Mesothelial cell of epicardium (in vitro differentiated cells): Measurements from ENCODE around the gene HPGDS. TPM values are rescaled to one million over a fixed set of nuclear protein-coding genes. Genes with fewer than 3 reads are reported as not detected.
A peak's percentile ranks its signal among the peaks of the same experiment; 100 is the strongest.
"Not testable (repeated sequence)": the region's sequence is repeated elsewhere in the genome, so short reads cannot be mapped to it uniquely, and the experiment has no call there.

ENCODE experiments used
- DNase-seq, 2 experiments: peaks; one replicate each; pipeline ENCODE4 v3.0.0; 2021; ENCODE audit warnings: low spot score in 2 of 2; ENCODE audit not compliant: unreplicated experiment in 2 of 2
- H3K27ac Mint-ChIP-seq: 2 replicates; pipeline ENCODE4 v1.8.0; 2021; ENCODE audit warnings: mixed read lengths
- H3K27me3 Mint-ChIP-seq: 2 replicates; pipeline ENCODE4 v1.8.0; 2021; ENCODE audit warnings: low read depth, mixed read lengths
- H3K36me3 Mint-ChIP-seq: 2 replicates; pipeline ENCODE4 v1.8.0; 2021; ENCODE audit warnings: mixed read lengths
- H3K4me1 Mint-ChIP-seq: 2 replicates; pipeline ENCODE4 v1.8.0; 2021; ENCODE audit warnings: mixed read lengths
- H3K4me3 Mint-ChIP-seq: 2 replicates; pipeline ENCODE4 v1.8.0; 2021; ENCODE audit warnings: mild to moderate bottlenecking, moderate library complexity, mixed read lengths
- H3K9me3 Mint-ChIP-seq: 2 replicates; pipeline ENCODE4 v1.8.0; 2021; ENCODE audit warnings: mixed read lengths
- total RNA-seq: library from RNA; stranded (reverse); gene quantifications from 3 replicates; pipeline ENCODE4 v1.2.1, GENCODE V29; 2021
- TF ChIP-seq, protein P1 (sequence below): fragments of 200-600 bp; sonication (generic); IDR thresholded peaks from one replicate; pipeline ENCODE4 v1.5.0; 2021; ENCODE audit warnings: antibody characterized with exemption; ENCODE audit not compliant: unreplicated experiment

HPGDS gene
- total RNA-seq, 1 donor from 2014 or later = not detected

DNA sequence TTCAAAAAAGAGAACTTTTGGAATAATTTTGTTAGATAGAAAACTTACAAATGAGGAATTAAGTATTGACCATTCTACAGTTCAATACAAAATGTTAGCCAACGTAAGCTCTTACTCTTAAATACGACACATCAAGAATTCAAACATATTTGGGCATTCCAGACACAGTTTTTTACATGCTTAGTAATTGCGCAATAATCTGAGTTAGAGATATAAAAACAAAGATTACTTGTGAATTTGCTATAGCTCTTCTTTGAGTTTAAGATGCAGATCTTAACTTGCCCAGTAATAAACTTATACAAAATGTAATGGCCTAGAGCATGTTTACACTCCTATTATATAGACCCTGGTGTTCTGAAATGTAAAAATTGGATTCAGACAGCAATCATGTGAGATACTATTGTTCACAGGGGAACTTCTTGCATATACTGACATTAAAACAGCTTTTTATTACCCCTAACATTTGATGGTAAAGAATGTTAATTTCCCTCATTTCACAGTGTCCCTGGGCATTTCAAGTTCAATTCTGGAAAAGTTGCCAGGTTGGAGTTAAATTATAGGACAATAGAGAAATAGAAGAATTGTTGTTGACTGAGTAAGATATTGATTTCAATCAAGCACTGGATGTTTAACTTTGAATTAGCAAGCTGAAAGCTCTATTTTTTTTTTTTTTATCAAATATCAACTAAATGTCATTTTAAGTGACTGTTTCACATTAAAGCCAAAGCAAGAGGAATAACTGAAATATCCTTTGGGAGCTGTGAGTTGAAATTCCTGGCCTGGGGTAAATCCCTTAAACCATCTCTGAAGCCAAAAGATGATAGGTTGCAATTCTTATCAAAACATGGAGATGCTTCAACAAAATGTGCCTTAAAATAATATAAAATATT lies 910 bp downstream of the HPGDS start:
- TF ChIP-seq, protein P1, sequence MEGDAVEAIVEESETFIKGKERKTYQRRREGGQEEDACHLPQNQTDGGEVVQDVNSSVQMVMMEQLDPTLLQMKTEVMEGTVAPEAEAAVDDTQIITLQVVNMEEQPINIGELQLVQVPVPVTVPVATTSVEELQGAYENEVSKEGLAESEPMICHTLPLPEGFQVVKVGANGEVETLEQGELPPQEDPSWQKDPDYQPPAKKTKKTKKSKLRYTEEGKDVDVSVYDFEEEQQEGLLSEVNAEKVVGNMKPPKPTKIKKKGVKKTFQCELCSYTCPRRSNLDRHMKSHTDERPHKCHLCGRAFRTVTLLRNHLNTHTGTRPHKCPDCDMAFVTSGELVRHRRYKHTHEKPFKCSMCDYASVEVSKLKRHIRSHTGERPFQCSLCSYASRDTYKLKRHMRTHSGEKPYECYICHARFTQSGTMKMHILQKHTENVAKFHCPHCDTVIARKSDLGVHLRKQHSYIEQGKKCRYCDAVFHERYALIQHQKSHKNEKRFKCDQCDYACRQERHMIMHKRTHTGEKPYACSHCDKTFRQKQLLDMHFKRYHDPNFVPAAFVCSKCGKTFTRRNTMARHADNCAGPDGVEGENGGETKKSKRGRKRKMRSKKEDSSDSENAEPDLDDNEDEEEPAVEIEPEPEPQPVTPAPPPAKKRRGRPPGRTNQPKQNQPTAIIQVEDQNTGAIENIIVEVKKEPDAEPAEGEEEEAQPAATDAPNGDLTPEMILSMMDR = no peak
- Mint-ChIP-seq H3K4me3 (no peak overlapping the region), H3K4me1 (peaks cover 16% of the 10 kb centered on the region), H3K27ac (no peak overlapping the region), H3K27me3 (no peaks in the 10 kb centered on the region), H3K9me3 (no peaks in the 10 kb centered on the region), H3K36me3 (no peaks in the 10 kb centered on the region)
- DNase-seq = no peak

DNA sequence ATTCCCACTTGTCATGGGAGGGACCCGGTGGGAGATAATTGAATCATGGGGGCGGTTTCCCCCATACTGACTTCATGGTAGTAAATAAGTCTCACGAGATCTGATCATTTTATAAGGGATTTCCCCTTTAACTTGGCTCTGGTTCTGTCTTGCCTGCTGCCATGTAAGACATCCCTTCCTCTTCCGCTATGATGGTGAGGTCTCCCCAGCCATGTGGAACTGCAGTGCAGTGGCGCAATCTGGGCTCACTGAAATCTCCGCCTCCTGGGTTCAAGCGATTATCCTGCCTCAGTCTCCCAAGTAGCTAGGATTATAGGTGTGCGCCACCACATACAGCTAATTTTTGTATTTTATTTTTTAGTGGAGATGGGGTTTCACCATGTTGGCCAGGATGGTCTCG lies 2.9 kb downstream of the HPGDS start:
- H3K4me1 Mint-ChIP-seq = peaks cover 16% of the 10 kb centered on the region
- H3K36me3 Mint-ChIP-seq = no peaks in the 10 kb centered on the region
- TF ChIP-seq, protein P1 = no peak
- no peak overlapping the region for H3K27ac Mint-ChIP-seq
- no peak overlapping the region for H3K4me3 Mint-ChIP-seq
- no peaks in the 10 kb centered on the region for H3K9me3 Mint-ChIP-seq
- no peaks in the 10 kb centered on the region for H3K27me3 Mint-ChIP-seq
- no peak for DNase-seq

DNA sequence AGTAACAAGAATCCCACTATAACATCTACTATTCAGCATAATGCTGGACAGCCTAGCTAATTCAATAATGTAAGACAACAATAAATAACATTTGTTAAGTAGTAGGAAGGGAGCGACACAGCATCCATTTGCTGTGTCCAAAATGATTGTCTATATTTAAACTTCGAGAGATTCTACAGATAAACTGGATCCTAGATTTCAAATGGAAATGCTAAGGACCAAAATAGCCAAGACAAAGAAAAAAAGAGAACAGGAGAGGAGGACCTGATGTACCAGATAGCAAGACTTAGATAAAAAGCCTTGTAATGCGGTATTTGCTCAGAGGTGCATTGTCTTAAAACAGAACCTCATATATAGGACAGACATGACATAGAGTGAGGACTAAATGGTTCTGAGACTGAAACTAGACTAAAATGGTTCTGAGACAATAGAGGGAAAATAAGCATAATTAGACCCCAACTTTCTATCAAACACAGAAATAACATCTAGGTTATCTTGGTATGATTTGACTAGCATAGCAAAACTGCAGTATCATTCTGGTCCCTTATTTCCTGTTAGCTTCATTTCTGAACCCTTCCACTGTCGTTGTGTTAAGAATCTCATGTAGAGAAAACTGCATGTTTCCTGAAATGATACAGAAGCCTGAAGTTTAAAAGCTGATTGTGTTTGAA lies 3.8 kb downstream of the HPGDS start:
- Mint-ChIP-seq H3K4me3 (no peak overlapping the region), H3K4me1 (peaks cover 16% of the 10 kb centered on the region), H3K27me3 (no peaks in the 10 kb centered on the region), H3K27ac (peak overlapping the region; percentile 6), H3K36me3 (no peaks in the 10 kb centered on the region), H3K9me3 (no peaks in the 10 kb centered on the region)
- TF ChIP-seq, protein P1 = no peak
- no peak for DNase-seq

DNA sequence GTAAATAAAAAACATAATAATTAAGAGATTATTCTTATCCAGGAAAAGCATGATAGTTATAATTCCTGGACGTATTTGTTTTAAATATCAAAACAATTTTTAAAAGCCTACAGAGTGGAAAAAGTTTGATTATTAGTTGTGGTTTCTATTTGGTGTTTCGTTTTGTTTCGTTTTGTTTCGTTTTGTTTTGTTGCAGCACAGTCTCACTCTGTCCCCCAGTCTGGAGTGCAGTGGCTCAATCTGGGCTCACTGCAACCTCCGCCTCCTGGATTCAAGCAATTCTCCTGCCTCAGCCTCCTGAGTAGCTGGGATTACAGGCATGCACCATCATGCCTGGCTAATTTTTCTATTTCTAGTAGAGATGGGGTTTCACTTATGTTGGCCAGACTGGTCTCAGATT lies 5.8 kb downstream of the HPGDS start:
- H3K4me1 Mint-ChIP-seq, H3K36me3 Mint-ChIP-seq, DNase-seq, H3K27ac Mint-ChIP-seq, H3K9me3 Mint-ChIP-seq, H3K4me3 Mint-ChIP-seq, H3K27me3 Mint-ChIP-seq: not testable (repeated sequence)

DNA sequence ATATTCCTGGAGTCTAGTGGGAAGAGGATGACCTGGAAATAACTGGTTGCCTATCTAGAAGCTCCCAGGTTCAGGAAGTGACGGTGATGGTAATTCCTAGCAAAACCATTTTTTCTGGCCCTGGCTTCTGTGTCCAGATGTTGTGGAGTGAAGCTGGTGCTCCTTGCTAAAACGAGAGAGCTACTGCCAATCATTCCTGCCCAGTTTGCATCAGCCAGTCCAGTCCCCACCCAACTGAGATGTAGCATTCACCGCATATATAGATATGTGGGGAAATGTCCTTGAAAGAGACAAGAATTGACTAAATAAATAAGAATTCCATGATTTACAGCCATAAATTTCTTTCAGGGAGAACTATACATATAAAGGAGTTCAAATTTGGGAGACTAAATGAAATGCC lies 6.3 kb downstream of the HPGDS start:
- no peaks in the 10 kb centered on the region for H3K36me3 Mint-ChIP-seq
- no peak overlapping the region for H3K27ac Mint-ChIP-seq
- H3K9me3 Mint-ChIP-seq = no peaks in the 10 kb centered on the region
- no peak for DNase-seq
- H3K4me3 Mint-ChIP-seq = no peak overlapping the region
- TF ChIP-seq, protein P1 = no peak
- H3K27me3 Mint-ChIP-seq = no peaks in the 10 kb centered on the region
- H3K4me1 Mint-ChIP-seq = peaks cover 2% of the 10 kb centered on the region

DNA sequence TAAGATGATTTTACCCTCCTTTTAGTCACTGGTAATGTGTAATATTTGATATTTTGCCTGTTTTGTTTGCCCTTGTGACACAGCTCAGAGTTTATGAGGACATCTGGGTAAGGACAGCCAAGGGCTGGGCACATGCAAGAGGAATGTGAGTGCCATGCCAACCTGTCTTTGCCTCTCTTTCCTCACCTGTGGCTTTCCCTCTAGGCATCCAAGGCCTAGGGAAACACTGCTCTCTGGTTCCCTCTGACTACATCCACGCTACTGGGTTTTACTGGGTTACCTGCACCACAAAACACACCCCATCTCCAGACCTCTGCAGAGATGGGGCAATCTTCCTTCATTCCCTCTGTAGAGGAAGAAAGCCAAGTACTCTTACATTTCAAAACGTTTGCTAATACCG lies 7.7 kb downstream of the HPGDS start:
- Mint-ChIP-seq H3K9me3 (no peaks in the 10 kb centered on the region), H3K4me1 (peaks cover 2% of the 10 kb centered on the region), H3K27ac (no peak overlapping the region), H3K4me3 (no peak overlapping the region), H3K27me3 (no peaks in the 10 kb centered on the region), H3K36me3 (no peaks in the 10 kb centered on the region)
- TF ChIP-seq, protein P1 = no peak
- no peak for DNase-seq
